Brain pericyte (primary cell): Measurements from ENCODE around the gene CDCA7.
"Not testable (repeated sequence)": the region's sequence is repeated elsewhere in the genome, so short reads cannot be mapped to it uniquely, and the experiment has no call there.

Experiments
- DNase-seq: peaks from one replicate; pipeline ENCODE4 v3.0.0-alpha.2; 2012; ENCODE audit warnings: low read depth, low spot score

The CDCA7 gene

DNA sequence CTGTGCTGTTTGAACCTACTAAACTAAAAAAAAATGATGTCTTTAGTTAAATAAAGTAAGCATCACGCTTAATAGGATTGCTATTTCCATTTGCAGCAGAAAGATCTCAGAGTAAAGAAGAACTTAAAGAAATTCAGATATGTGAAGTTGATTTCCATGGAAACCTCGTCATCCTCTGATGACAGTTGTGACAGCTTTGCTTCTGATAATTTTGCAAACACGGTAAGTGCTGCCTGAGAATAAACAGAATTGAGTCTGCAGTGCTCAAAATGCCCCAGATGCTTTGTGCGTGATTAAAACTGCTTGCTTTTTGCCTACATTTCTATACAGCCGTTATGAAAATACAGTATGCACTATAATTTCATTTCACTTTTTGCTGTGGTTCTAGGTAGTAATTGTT lies 3.9 kb downstream of the CDCA7 start:
- no peak for DNase-seq

DNA sequence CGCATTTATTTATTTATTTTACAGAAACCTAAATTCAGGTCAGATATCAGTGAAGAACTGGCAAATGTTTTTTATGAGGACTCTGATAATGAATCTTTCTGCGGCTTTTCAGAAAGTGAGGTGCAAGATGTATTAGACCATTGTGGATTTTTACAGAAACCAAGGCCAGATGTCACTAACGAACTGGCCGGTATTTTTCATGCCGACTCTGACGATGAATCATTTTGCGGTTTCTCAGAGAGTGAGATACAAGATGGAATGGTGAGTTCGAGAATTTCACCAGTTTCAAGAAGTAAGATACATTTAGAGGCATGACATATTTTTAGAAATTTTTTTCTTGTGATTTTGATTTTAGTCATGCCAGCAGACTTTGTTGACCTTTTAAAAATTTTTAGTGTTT lies 4.6 kb downstream of the CDCA7 start:
- no peak for DNase-seq

DNA sequence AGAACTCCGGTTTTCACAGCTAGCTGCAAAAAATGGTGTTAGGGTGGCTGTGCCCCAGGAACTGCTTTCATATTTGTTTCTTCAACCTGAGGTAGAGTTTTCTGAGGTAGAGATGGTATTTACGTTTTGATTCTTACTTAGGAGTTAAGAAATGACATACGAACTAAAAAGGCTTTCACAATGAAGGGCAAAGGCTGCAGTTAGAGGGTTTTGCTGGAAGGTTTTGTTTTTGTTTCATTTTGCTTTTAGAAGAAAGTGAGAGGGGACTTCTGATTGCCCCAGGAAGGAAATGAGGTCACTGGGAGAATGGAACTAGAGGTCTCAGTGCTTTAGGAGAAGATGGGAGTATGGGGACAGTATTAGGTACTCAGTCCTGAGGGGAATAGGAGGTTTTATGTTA lies 15.5 kb downstream of the CDCA7 start:
- no peak for DNase-seq

DNA sequence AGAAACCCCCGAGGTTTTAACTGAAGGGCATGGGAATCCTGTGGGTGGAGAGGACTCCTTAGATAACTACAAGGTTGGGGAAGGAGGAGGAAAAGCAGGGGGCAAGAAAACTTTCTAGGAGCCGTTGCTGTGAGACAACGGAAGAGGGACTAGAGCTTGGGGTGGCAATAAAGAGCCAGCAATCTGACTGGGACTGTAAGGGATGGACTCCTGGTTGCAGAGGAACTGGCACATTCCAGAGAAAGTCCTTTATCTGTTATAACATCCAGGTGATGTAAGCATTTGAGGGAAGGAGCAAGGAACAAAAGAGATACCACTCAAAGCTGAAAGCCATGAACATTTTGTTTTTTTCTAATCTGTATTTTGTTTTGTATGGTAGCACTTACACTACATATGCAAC lies 16.4 kb downstream of the CDCA7 start:
- no peak for DNase-seq

DNA sequence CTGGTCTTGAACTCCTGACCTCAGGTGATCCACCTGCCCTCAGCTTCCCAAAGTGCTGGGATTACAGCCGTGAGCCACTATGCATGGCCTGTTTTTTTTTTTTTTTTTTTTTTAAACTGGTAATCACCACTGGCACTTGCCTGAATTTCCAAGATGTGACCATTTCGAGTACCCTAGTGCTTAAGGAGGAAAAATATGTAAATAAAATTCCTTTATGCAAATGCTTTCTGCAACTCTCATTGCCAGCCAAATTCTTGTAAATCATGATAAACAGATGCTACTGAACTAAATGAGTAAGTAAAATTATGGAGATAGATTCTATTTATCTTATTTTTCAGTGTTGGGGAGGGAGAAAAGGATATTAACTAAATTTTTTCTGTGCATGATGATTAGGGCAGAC lies 18.6 kb downstream of the CDCA7 start:
- DNase-seq, result no peak

DNA sequence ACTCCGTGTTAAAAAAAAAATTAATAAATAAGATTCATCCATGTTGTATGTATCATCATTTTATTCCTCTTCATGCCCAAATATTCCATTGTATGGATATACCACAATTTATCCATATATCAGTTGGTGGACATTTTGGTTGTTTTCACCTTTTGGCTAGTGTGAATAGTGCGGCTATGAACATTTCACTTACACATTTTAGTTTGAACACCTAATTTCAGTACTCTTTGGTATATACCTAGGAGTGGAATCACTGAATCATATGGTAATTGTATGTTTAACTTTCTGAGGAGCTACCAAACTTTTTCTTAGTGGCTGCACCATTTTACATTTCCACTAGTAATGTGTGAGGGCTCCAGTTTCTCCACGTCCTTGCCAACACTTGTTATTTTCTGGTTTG lies 20.0 kb downstream of the CDCA7 start:
- no peak for DNase-seq

DNA sequence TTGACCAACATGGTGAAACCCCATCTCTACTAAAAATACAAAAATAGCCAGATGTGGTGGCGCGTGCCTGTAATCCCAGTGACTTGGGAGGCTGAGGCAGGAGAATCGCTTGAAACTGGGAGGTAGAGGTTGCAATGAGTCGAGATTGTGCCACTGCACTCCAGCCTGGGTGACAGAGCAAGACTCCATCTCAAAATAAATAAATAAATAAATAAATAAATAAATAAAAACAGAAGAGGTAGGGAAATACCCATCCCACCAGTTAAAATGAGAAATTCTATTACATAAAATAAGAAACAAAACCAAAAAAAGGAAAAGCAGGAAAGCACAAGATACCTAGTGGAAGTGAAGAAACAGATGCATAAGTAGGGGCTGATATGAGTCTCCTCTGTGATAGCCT lies 30.9 kb downstream of the CDCA7 start:
- not testable (repeated sequence) for DNase-seq

DNA sequence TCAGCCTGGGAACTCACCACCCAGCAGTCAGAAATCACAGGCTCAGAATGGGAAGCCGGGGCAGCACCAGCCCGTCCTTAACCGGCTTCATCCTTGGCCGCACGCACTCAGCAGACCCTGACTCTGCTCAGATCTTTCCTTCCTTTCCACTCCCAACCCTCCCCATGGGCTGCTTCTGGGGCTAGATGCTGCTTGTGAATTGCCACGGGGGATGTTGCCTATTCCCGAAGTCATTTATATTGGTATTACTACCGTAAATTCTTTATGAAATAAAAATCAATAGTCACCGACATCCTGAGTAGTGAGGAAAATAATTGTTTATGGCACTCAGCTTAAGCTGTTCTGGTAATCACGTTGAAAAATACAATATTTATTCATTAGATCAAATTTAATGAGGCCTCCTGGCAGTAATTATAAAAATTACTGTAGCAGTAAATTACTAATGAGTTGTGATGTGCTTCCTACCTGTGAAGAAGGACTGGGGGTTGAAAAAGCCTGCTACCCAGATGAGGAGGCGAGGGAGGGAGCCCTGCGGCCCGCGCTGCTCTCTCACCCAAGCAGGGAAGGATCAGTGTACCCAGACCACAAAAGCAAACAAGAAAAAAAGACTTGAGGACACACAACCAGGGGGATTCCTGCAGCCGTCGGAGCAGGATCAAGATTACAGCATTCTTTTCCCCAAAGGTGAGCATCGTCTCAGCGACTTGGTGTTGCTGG lies 31.5 kb downstream of the CDCA7 start:
- no peak for DNase-seq

DNA sequence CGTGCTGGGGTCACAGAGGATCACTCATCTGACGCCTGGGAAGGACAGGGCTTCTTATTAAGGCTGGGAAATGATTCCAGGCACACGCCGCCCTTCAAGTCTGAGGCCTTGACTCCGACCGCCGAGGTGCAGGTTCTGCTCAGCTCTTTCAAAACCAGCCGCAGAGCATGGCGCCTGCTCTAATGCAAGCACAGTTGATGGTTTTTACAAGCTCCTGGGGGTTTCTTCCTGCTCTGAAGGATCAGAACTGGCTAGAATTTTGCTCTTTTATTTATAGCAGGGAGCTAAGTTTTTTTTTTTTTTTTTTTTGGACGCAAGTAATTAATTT lies 32.0 kb downstream of the CDCA7 start:
- DNase-seq, result no peak

DNA sequence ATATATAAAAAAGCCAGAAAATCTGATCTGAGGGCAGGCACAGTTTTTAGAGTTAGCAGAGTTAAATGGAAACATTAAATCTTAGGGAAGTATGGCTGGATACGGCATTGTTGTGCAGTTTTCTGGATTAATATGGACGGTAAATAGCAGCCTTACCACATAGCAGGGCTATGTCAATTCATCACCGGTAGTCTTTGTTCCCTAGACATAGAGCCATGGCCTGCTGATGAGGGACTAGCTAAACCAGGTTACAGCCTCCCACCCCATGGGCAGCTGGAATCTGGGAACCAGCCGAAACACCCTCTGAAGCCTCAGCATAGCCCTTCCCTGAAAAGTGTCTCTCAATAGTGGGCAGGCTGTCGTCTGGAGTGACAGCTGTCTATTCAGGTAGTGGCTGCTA lies 32.4 kb downstream of the CDCA7 start:
- no peak for DNase-seq

DNA sequence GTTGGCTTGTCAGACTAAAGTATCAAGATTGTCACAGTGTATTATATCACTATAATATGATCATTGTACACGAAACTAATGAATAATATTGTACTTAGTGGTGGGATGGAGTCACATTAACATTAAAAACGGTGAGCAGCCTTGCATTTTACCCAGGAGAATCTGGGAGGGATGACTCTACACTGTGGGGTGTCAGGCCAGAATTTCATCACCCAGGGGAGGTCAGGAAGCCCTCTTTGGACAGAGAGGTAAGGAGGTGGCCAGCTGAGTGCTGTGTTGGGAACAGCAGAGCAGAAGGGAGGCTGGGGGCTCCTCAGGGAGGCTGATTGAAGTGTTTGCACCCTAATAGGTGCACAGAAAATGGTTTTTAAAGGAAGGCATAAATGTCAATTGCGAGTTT lies 33.0 kb downstream of the CDCA7 start:
- no peak for DNase-seq

DNA sequence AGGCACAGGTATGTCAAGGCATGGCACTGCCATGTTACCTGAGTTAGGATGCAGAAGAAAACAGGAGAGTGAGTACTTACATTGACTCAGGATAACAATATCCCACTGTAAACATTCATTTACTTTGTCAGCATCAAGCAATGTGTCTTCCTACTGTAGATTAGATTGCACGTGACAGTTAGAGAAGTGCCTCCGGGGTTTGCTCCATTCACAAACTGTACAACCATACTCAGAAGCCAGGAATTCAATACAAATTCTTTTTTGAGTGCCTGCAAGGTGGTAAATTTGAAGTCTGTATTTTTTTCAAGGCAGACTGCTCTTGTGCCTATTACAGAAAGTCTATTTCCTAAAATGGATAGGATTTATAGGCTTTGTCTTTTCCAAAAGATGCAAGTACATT lies 34.1 kb downstream of the CDCA7 start:
- no peak for DNase-seq

DNA sequence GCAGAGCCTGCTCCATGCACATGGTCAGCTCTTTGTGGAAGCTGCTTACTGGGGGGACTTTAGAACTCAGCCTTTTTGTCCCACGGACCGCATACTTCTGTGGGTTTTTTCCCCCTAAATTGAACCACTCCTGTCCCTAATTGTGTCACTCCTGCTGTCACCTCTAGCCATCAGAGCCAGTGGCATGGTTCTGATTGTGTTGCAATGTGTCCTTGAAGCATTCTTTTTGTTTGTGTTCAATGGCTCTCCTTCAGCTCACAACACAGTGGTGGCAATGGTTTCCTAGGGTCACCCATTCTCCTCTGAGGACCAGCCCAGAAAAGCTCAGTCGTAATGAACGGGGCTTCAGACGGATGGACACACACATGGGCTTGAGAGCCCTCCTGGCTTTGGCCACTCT lies 35.4 kb downstream of the CDCA7 start:
- DNase-seq, result no peak

DNA sequence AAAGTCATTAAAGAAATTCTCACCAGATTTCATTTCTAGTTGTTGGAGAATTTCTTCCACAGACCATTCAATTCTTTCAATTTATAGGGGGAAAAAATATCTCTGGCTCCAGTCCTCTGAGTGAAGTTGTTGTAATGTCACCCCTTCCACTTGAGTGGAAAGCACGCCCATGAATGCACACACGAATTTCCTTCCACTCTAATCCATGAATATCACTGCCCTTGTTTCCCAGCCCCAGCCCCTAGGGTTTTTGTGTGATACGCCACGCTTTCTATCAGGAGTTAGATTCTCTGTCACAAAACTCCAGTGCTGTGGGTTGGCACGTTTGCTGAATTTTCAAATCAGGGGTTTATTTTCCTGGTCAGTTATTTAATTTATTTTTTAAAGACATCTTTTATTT lies 38.1 kb downstream of the CDCA7 start:
- no peak for DNase-seq

DNA sequence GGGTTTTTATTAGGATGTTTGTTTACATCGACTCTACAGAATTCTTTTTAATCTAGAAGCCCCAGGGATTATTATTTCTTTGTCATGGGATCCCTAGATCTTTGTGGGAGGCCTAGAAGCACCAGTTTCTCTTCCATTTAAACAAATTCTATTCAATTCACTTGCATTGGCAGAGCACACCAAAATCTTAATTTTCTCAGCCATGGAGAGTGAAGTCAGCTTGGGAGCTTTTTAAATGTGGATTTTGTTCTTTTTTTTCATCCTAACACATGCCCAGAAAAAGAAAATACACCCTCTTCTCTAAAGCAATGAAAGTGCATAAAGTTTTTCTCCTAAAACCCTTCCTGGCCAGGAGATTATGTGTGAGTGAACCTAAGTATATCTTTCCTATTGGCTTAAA lies 38.5 kb downstream of the CDCA7 start:
- DNase-seq, result no peak

DNA sequence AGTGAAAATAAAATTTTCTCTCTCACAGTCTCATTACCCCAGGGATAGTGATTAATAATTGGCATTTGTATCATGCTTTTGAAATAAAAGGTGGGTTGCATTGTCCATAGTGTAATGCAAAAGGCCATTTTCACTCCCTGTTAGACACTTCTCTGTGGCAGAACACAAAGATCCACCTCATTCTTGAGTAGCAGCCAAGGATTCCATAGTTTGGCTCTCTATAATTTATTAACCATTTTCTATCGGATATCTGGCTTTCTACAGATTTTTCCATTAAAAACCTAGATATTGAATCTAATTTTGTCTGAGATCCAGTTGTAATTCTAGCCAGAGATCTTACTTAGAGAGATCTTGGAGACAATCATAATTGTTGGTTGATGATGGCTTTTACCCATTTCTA lies 39.0 kb downstream of the CDCA7 start:
- DNase-seq, result no peak

DNA sequence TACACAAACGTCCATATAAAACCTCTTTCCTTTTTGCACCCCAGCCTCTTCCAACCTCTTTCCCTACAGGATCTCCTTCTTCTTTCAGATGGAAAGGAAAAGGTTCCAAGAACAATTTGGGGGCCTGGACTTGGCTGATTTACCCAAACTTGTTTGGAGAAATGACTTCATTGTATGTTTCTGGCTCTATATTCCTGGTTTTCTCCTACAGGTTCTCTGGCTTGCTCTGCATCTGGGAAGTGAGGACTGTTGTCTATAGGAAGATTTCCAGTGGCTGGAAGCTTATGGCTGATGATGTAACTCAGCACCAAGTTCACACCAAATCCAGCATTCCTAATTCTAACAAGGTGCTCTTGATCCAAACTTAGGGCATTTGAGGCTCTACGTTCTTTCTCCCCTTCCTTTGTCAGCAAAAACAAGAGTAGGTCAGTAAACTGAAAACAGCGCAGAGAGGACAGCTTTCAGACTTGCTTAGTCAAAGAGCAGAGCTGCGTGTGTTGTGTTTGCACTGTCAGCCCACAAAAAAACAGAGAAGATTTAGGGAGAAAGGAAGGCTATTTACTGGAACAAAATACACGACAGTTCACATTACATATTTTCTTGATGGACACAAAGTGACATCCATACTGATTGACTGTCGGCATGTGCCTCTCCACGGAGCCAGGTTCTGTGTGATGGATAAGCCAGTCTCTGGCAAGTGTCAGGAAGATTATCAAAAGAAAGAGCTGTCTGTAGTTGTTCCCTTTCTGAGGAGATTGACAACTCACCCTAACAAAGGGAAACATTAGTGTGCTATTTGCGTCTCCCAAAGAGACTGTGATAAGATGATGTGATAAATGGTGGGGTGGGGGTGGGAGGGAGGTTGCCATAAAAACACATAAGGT lies 39.7 kb downstream of the CDCA7 start:
- no peak for DNase-seq

DNA sequence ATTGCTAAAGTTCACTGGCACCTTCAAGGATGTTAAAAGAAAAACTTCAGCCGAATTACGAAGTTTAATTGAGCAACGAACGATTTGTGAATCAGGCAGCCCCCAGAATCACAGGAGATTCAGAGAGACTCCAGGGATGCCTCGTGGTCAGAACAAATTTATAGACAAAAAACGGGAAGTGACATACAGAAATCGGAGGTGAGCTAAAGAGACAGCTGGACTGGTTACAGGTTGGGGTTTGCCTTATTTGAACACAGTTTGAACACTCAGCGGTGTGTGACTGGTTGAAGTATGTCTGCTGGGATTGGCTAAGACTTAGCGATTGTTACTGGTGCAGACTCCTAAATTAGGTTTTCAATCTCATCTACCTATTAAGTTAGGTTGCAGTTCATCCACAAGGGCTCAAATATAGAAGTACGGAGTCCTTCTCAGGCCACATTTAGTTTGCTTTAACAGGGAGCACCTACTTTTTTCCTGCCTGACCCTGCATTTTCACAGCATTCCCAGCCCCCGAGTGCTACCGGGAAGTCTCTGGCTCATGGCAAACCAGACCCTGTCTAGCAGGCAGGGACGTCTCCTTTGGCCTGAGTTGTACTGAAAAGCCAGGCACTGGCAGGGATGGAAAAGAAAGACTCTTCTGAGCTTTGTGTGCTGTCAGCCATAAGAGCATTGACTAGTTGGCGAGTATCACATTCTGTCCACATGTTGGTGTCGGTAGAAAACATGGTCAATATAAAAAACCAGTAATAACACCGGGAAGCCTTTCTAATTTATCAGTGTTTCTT lies 41.1 kb downstream of the CDCA7 start:
- DNase-seq, result no peak

DNA sequence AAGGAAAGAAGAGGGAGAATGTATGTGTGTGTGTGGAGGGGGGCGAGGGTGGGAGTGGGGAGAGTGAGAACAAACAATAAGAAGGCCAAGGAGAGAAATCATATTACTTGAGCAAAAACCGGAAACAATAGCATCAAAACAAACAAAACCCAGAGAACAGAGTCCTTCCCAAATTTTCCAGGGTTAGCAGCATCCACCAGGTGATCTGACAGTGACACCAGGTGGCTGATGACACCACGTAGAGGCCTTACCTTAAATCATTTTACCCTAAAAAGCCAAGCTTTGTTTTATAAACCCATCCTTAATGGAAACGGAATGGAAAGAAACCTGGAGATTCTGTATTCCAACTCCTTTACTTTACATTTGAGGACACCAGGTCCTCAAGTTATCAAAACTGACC lies 42.9 kb downstream of the CDCA7 start:
- no peak for DNase-seq

DNA sequence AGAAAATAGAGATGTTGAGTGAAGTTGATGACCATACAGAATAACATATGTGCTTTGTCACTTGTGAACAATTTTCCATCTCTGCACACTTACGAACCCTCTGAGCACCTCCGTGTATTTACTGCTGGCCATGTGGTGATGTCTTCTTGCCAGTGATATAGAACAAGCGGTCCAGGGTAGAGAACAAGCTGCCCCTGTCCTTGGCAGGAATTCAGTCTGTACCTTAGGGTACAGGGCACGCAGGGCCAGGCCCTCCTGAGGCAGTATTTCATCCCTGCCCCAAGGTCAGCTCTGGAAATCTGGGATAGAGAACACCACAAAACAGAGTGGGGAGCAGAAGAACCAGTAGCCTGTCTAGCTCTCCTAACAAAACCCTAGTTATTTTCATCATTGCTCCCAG lies 44.6 kb downstream of the CDCA7 start:
- DNase-seq, result no peak

DNA sequence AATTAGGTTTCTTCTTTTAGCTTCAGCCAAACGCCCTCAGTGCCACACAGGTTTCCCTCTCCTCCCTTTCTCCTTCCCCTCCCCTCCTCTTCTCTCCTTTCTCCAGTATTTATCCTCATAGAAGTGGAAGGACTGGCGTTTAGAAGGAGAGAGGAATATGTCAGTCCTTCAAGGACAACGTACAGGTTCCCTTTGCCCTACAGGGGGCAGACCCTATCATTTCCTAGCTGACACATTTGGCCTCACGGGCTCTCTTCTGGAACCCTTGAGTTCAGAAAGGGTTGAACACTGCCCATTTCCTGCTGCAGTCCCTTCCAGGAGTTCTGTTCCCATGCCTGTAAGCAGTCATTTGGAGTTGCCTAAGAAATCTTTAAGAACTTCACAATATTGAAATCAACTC lies 46.1 kb downstream of the CDCA7 start:
- DNase-seq, result no peak

DNA sequence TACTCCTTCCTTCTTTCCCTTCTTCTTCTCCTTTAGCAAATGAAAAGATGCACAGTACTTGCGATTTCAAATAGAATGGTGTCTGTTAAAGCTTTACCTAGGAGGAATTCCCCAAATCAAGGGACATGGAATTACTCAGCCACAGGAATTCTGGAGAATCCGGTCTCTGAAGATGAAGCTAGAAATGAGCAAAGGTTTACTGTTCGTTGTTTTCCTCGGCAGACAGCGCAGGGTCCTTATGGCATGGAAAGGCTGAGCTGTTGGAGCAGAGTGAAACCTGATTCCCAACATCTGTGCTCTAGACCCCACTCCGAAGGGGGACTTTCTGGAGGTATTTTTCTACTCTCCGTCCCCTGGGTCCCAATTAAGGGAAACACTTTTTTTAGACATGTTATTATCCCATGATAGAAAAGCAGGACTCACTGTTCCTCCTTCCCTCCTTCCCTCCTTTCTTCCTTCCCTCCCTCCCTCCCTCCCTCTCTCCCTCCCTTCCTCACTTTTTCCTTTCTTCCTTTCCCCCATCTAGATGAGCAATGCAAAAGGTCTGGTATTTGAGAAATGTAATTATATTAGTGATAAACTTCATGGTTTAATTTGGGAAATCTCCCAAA lies 47.1 kb downstream of the CDCA7 start:
- no peak for DNase-seq
